HepG2 (cell line): Measurements from ENCODE around the gene ASTN1. TPM values are rescaled to one million over a fixed set of nuclear protein-coding genes. Genes with fewer than 3 reads are reported as not detected.

Source experiments
- ATAC-seq: fragments of 200-7000 bp; cut with Tn5 transposase; 3 replicates; pipeline ENCODE4 v1.9.1; 2020; ENCODE audit warnings: mild to moderate bottlenecking, moderate library complexity
- BruUV-seq: library from RNA; stranded (reverse); fragments of 400-500 nt; replicated peaks from 2 replicates; lab custom pipeline; 2021; lab: Mats Ljungman, UMichigan
- CTCF ChIA-PET: fragments of 300-600 bp; formaldehyde crosslinking; extraction: SDS; loops from one replicate; lab custom pipeline; 2021; ENCODE audit warnings: low total read pairs, inconsistent platforms, low intra/inter-chr PET ratio; lab: Yijun Ruan, JAX
- POLR2A ChIA-PET: fragments of 350-600 bp; sonication (Branson Sonifier 250); formaldehyde crosslinking; loops from one replicate; lab custom pipeline; 2020; ENCODE audit warnings: antibody characterized with exemption, inconsistent platforms; lab: Yijun Ruan, JAX
- DNase-seq: peaks from one replicate; pipeline ENCODE4 v3.0.0-alpha.2; 2015; ENCODE audit warnings: low spot score
- FAIRE-seq: peaks from 3 replicates; lab custom pipeline; 2011; peaks lifted over from hg19 to GRCh38; lab: Jason Lieb, UNC
- H2AFZ ChIP-seq: one replicate; pipeline ENCODE4 v1.6.1; 2011; ENCODE audit warnings: low read length, inconsistent platforms
- H3K27ac ChIP-seq: fragments of 300-600 bp; 3 replicates; pipeline ENCODE4 v1.8.0; 2011; ENCODE audit warnings: mixed run types, mild to moderate bottlenecking, mixed read lengths, low read length, inconsistent platforms; ENCODE audit not compliant: insufficient read depth; ENCODE audit errors: extremely low read length
- H3K27me3 ChIP-seq, 2 experiments: fragments of 200-600 bp in 1 of 2; 2 replicates in 1 of 2; 3 replicates in 1 of 2; pipeline versions ENCODE4 v1.6.0 to v1.8.0; 2011; ENCODE audit warnings: low read length in 2 of 2, mild to moderate bottlenecking in 2 of 2, moderate library complexity in 2 of 2, inconsistent platforms in 1 of 2; ENCODE audit not compliant: insufficient read depth in 2 of 2, control insufficient read depth in 1 of 2
- H3K36me3 ChIP-seq, 2 experiments: fragments of 200-600 bp in 1 of 2; replicated peaks in 1 of 2; 2 replicates in 1 of 2; 3 replicates in 1 of 2; pipeline versions ENCODE4 v1.5.1 to v1.8.0; 2011; ENCODE audit warnings: low read length in 2 of 2, inconsistent platforms in 1 of 2; ENCODE audit not compliant: insufficient read depth in 2 of 2, control insufficient read depth in 1 of 2
- H3K4me1 ChIP-seq: 2 replicates; pipeline ENCODE4 v1.5.1; 2012; ENCODE audit warnings: low read length, inconsistent platforms; ENCODE audit not compliant: insufficient read depth
- H3K4me2 ChIP-seq: 2 replicates; pipeline ENCODE4 v1.6.0; 2011; ENCODE audit warnings: low read depth, low read length, inconsistent platforms
- H3K4me3 ChIP-seq, 3 experiments: fragments of 200-600 bp in 1 of 3; sonication (generic), shearing (Covaris generic) in 1 of 3; replicated peaks in 1 of 3; 2 replicates each; pipeline ENCODE4 v1.5.1; 2011 to 2016; ENCODE audit warnings: low read length in 3 of 3, inconsistent platforms in 2 of 3, low read depth in 2 of 3, mild to moderate bottlenecking in 2 of 3, control low read depth in 1 of 3, mixed read lengths in 1 of 3; ENCODE audit not compliant: insufficient read depth in 1 of 3
- H3K79me2 ChIP-seq: one replicate; pipeline ENCODE4 v1.6.1; 2011; ENCODE audit warnings: low read length, inconsistent platforms; ENCODE audit not compliant: insufficient read depth
- H3K9ac ChIP-seq: 2 replicates; pipeline ENCODE4 v1.6.0; 2011; ENCODE audit warnings: mild to moderate bottlenecking, low read depth, low read length, inconsistent platforms; ENCODE audit not compliant: insufficient read depth
- H3K9me3 ChIP-seq: 2 replicates; pipeline ENCODE4 v1.5.1; 2012; ENCODE audit warnings: mild to moderate bottlenecking, low read length
- H4K20me1 ChIP-seq: 2 replicates; pipeline ENCODE4 v1.6.0; 2011; ENCODE audit warnings: inconsistent platforms, mild to moderate bottlenecking, low read length, moderate library complexity; ENCODE audit not compliant: insufficient read depth
- DNMT3B ChIP-seq: conservative IDR thresholded peaks from 2 replicates; pipeline ENCODE4 v1.6.1; 2016; ENCODE audit warnings: missing biosample characterization, control low read depth
- ERF ChIP-seq: IDR thresholded peaks from 2 replicates; pipeline ENCODE4 v1.6.1; 2018; ENCODE audit warnings: missing biosample characterization, missing genetic modification reagents
- HCFC1 ChIP-seq: fragments of 150-350 bp; IDR thresholded peaks from 2 replicates; pipeline ENCODE4 v1.6.1; 2014; ENCODE audit warnings: low read depth, low read length
- HMG20B ChIP-seq: conservative IDR thresholded peaks from 2 replicates; pipeline ENCODE4 v1.6.1; 2016; ENCODE audit warnings: missing genetic modification reagents, missing compliant biosample characterization
- POLR2AphosphoS2 ChIP-seq: IDR thresholded peaks from 2 replicates; pipeline ENCODE4 v1.6.1; 2011; ENCODE audit warnings: low read depth, low read length, improper control_type of control experiment
- ZBTB1 ChIP-seq: sonication (generic); formaldehyde crosslinking; IDR thresholded peaks from 2 replicates; pipeline ENCODE4 v1.4.0; 2020; ENCODE audit warnings: missing genetic modification reagents, borderline replicate concordance
- ZBTB14 ChIP-seq: sonication (generic); formaldehyde crosslinking; IDR thresholded peaks from 2 replicates; pipeline ENCODE4 v1.4.0; 2020; ENCODE audit warnings: missing genetic modification reagents
- ZBTB42 ChIP-seq: sonication (generic); formaldehyde crosslinking; IDR thresholded peaks from 2 replicates; pipeline ENCODE4 v1.5.0; 2020; ENCODE audit warnings: mild to moderate bottlenecking, missing genetic modification reagents
- ZNF24 ChIP-seq: fragments of 450-650 bp; IDR thresholded peaks from 2 replicates; pipeline ENCODE4 v1.6.1; 2017; ENCODE audit warnings: antibody characterized with exemption, mild to moderate bottlenecking
- ZNF292 ChIP-seq: sonication (generic); formaldehyde crosslinking; IDR thresholded peaks from 2 replicates; pipeline ENCODE4 v1.8.1; 2022; ENCODE audit warnings: mild to moderate bottlenecking, low read depth, missing genetic modification reagents, borderline replicate concordance
- ZNF574 ChIP-seq: sonication (generic); formaldehyde crosslinking; IDR thresholded peaks from 2 replicates; pipeline ENCODE4 v1.4.0; 2020; ENCODE audit warnings: missing genetic modification reagents
- ZNF703 ChIP-seq: sonication (generic); formaldehyde crosslinking; IDR thresholded peaks from 2 replicates; pipeline ENCODE4 v1.5.1; 2020; ENCODE audit warnings: missing genetic modification reagents, mild to moderate bottlenecking, moderate library complexity, borderline replicate concordance
- ZNF704 ChIP-seq: sonication (generic); formaldehyde crosslinking; IDR thresholded peaks from 2 replicates; pipeline ENCODE4 v1.8.1; 2023; ENCODE audit warnings: mild to moderate bottlenecking, inconsistent platforms, moderate library complexity, missing genetic modification reagents, borderline replicate concordance
- ZNF878 ChIP-seq: sonication (generic); formaldehyde crosslinking; IDR thresholded peaks from 2 replicates; pipeline ENCODE4 v1.8.1; 2023; ENCODE audit warnings: mild to moderate bottlenecking, missing genetic modification reagents, moderate library complexity
- WGBS: methylation state at CpG from one replicate; pipeline ENCODE4 v1.1.6; 2017; ENCODE audit warnings: low lambda C conversion rate; 5-methylcytosine and 5-hydroxymethylcytosine counted together
- in situ Hi-C: cut with HindIII; loops from 2 replicates; pipeline ENCODE4 v1.10.0; 2017; ENCODE audit warnings: low pct_unique_long_range_greater_than_20kb; ENCODE audit not compliant: extremely low pct_ligation_motif_present
- intact Hi-C: fragments of 100-400 bp; cut with micrococcal nuclease; formaldehyde crosslinking; loops from one replicate; pipeline ENCODE4 v1.10.0; 2022; ENCODE audit not compliant: unreplicated experiment
- polyA plus RNA-seq, 8 experiments: library from polyadenylated mRNA; depleted of rRNA in 3 of 8; stranded (reverse) in 7 of 8; unstranded in 1 of 8; fragments of >200 nt; fragmentation: Illumina TruSeq in 4 of 8; extraction: Trizol in 4 of 8; gene quantifications; 2 replicates each; pipeline versions ENCODE4 v1.2.1 to v1.2.3, GENCODE V29; 2011 to 2016; ENCODE audit warnings: low read depth in 4 of 8, missing spikeins in 1 of 8, mixed read lengths in 1 of 8; ENCODE audit not compliant: insufficient read depth in 1 of 8
- total RNA-seq, 5 experiments: library from RNA; depleted of rRNA; stranded (reverse); fragments of >200 nt; fragmentation: Illumina TruSeq; extraction: Trizol; gene quantifications; 2 replicates each; pipeline ENCODE4 v1.2.3, GENCODE V29; 2016; ENCODE audit warnings: low read depth in 1 of 5
- TF ChIP-seq, protein P1 (sequence below): sonication (generic); formaldehyde crosslinking; IDR thresholded peaks from 2 replicates; pipeline ENCODE4 v1.4.0; 2020; ENCODE audit warnings: mild to moderate bottlenecking, missing genetic modification reagents

Gene ASTN1
- total and polyA plus RNA-seq, 2 of the 13 experiments (the other 11 are each of a cell fraction or from before 2014, with no cell fraction given), result not detected

- no peak overlapping the region for H3K27ac ChIP-seq
- ATAC-seq, result no peak
- no peaks in the 10 kb centered on the region for H3K4me1 ChIP-seq
- CTCF ChIA-PET, result no interaction called here
- TF ChIP-seq, protein P1, sequence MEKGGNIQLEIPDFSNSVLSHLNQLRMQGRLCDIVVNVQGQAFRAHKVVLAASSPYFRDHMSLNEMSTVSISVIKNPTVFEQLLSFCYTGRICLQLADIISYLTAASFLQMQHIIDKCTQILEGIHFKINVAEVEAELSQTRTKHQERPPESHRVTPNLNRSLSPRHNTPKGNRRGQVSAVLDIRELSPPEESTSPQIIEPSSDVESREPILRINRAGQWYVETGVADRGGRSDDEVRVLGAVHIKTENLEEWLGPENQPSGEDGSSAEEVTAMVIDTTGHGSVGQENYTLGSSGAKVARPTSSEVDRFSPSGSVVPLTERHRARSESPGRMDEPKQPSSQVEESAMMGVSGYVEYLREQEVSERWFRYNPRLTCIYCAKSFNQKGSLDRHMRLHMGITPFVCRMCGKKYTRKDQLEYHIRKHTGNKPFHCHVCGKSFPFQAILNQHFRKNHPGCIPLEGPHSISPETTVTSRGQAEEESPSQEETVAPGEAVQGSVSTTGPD (CRISPR knock-in tag), result no peak
- TF ChIP-seq ZNF292 (CRISPR knock-in tag), result no peak
- no peak for TF ChIP-seq ZNF24
- TF ChIP-seq POLR2AphosphoS2, result no peak
- no peak for TF ChIP-seq ZNF703
- no peak for TF ChIP-seq HMG20B
- no peak for TF ChIP-seq ZBTB14 (CRISPR knock-in tag)
- TF ChIP-seq ZNF878 (CRISPR knock-in tag), result no peak
- TF ChIP-seq ZNF704, result no peak
- TF ChIP-seq ERF, result no peak
- no peak for TF ChIP-seq ZBTB42
- TF ChIP-seq ZNF574 (CRISPR knock-in tag), result no peak
- no peak for TF ChIP-seq HCFC1
- no peak for TF ChIP-seq ZBTB1 (CRISPR knock-in tag)
- no peak for TF ChIP-seq DNMT3B
- TF ChIP-seq, all 625 proteins: peak for 0
- H4K20me1 ChIP-seq, result no peaks in the 10 kb centered on the region
- no peak overlapping the region for H3K4me2 ChIP-seq
- H2AFZ ChIP-seq, result no peak overlapping the region
- no peak for DNase-seq
- H3K9me3 ChIP-seq, result no peaks in the 10 kb centered on the region
- H3K27me3 ChIP-seq, result no peaks in the 10 kb centered on the region
- intact Hi-C loops, result no loop called here
- in situ Hi-C loops, result no loop called here
- H3K9ac ChIP-seq, result no peak overlapping the region
- no TSS peak for BruUV-seq
- no peaks in the 10 kb centered on the region for H3K36me3 ChIP-seq
- no peak overlapping the region for H3K4me3 ChIP-seq
- no peak for FAIRE-seq
- 6% methylated on average over 8 of the region's 8 CpGs for WGBS
- POLR2A ChIA-PET, result no interaction called here
- no peaks in the 10 kb centered on the region for H3K79me2 ChIP-seq
Observed at GRCh38 chr1:177007437-177008161, 156.9 kb downstream of the ASTN1 start.
